D721Med (cell line): ENCODE data around the gene TNFRSF1B.

Source experiments
- DNase-seq: peaks from one replicate; pipeline ENCODE4 v3.0.0; 2011; ENCODE audit warnings: low spot score; ENCODE audit not compliant: insufficient read length
- FAIRE-seq: peaks from 2 replicates; lab custom pipeline; 2011; peaks lifted over from hg19 to GRCh38; lab: Jason Lieb, UNC
- CTCF ChIP-seq: IDR thresholded peaks from 2 replicates; pipeline ENCODE4 v1.5.1; 2012; ENCODE audit warnings: mild to moderate bottlenecking, control low read depth; ENCODE audit not compliant: insufficient read depth; ENCODE audit errors: missing control alignments

TNFRSF1B gene

GRCh38 chr1:12188115-12188514, 21.3 kb downstream of the TNFRSF1B start:
- TF ChIP-seq CTCF, result no peak
- FAIRE-seq (no peak), DNase-seq (no peak)

- FAIRE-seq, result no peak
- TF ChIP-seq CTCF, result no peak
- no peak for DNase-seq
Measured at GRCh38 chr1:12188657-12189327, 22.0 kb downstream of the TNFRSF1B start.

- DNase-seq (no peak), FAIRE-seq (no peak)
- TF ChIP-seq CTCF, result no peak
Measured at GRCh38 chr1:12189328-12189682, 22.5 kb downstream of the TNFRSF1B start.

- DNase-seq (no peak), FAIRE-seq (no peak)
- TF ChIP-seq CTCF, result no peak
Measured at GRCh38 chr1:12191242-12192032, 24.6 kb downstream of the TNFRSF1B start.

- no peak for TF ChIP-seq CTCF
- FAIRE-seq (no peak), DNase-seq (no peak)
Measured at GRCh38 chr1:12194666-12195216, 27.9 kb downstream of the TNFRSF1B start.

GRCh38 chr1:12195416-12195815, 28.6 kb downstream of the TNFRSF1B start:
- no peak for FAIRE-seq
- DNase-seq, result no peak
- no peak for TF ChIP-seq CTCF
